ENCODE results near the gene CST4.
"Not testable (repeated sequence)": the region's sequence is repeated elsewhere in the genome, so short reads cannot be mapped to it uniquely, and the experiment has no call there.

CST4 gene, protein sequence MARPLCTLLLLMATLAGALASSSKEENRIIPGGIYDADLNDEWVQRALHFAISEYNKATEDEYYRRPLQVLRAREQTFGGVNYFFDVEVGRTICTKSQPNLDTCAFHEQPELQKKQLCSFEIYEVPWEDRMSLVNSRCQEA

DNA sequence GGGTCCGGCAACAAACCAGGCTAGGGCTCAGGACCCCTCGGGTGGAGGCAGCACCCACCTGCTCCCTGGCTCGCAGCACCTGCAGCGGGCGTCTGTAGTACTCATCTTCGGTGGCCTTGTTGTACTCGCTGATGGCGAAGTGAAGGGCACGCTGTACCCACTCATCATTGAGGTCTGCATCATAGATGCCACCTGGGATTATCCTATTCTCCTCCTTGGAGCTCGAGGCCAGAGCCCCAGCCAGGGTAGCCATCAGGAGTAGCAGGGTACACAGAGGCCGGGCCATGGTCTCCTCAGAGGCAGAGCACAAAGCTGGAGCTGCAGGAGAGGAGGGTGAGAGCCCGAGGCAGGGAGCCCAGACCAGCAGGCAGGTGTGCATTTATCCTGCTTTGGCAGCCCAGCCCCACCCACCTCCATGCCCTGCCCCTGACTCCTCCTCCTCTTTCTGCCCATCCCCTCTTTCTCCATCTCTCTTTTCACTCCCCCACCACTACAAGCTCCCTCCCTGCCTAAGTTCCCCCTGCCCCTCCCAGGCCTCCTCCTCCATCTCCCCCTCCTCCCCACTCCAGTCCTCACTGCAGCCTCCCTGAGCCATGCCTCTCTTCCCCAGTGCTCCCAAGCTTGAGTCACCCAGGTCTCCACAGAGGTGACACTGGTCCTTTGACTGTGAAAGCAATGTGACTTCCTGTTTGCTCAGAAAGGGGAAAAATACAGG, at the start of gene CST4:
CST4 (minus strand) TSS at position 355 of the 715 bp plus-strand sequence; CDS start at position 286, 69 bp downstream.
- DNase-seq (ENCODE audit: low spot score); H3K27ac ChIP-seq; POLR2A ChIA-PET (ENCODE audit: low non-redundant PET): not testable (repeated sequence)
- CTCF ChIA-PET: interaction anchor here (0.6 kb wide), 1 partner anchor 249 kb away, joined by 6 read pairs; no protein-coding TSS in a partner anchor

DNA sequence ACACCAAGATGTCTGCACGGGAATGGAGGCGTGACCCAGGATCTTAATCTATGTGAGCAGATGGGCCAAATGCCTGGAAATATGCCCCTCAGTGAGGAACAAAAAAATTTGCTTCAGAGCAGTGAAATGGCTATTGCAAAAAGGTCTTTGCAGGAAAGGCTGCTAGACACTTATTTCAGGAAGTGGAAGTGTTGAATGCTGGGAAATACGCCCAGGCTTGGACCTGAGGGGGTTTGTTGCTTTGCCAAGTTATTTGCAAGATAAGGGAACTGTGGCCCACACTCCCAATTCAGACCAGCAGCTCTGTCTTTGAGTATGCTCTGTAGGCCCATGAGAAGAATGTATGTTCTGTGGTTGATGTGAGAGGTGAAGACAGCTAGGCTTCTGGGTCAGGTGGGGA, 46.6 kb upstream of the CST4 start:
- CTCF ChIA-PET; DNase-seq (ENCODE audit: low spot score); POLR2A ChIA-PET (ENCODE audit: low non-redundant PET); H3K27ac ChIP-seq: not testable (repeated sequence)

DNA sequence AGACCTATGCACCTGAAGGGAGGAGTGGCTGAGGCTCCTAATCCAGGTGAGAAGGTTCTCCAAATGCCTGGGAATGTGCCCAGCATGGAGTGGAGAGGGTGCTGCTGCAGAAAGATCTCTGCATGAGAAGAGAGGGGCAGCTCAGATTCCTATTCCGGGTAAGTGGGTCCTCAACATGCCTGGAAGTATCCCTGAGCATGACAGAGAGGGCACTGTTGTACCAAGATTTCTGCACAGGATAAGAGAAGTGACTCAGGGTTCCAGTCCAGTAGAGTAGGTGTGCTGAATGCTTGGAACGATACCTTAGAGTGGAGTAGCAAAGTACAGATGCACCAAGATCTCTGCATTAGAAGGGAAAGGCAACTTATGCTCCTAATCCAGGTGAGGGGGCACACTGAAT, 46.1 kb upstream of the CST4 start:
- CTCF ChIA-PET; POLR2A ChIA-PET (ENCODE audit: low non-redundant PET); H3K27ac ChIP-seq; DNase-seq (ENCODE audit: low spot score): not testable (repeated sequence)

DNA sequence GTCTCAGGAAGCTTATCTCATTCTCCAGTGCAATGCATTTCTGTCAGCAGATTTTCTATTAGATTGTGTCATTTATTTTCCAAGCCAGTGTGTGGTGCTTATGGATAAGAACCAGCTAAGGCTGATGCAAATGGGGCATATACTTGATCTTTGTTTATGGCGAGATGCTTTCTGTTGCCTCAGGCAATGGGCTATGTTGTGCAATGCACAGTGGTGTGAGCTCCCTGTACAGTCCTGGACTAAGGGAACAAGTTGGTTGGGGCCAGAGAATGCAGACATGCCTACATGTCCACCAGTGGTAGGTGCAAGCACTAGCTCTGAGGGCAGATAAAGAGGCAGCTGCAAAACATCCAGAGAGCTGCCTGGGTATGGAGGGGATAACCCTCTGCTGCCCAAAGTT, 45.6 kb upstream of the CST4 start:
- CTCF ChIA-PET; H3K27ac ChIP-seq; POLR2A ChIA-PET (ENCODE audit: low non-redundant PET); DNase-seq (ENCODE audit: low spot score): not testable (repeated sequence)

DNA sequence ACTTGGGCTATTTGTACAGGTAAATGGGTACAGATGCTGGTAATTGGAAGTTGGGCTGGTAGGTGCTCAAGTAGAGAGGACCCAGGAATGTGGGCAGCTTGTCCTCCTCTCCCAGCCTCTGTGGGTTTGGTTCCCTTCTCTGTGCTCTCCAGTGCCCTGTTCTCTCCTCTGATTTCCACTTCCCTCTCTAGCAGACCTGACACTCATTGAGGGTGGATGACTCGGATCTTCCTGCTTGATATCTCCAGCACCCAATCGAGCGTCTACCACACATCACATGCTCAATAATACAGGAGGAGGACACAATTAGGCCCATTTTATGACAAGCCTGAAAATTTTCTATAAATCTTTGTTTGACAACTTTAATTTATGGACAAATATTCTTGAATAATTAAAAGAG, 38.2 kb upstream of the CST4 start:
- no peak overlapping the region for H3K27ac ChIP-seq
- TF ChIP-seq, protein P1, sequence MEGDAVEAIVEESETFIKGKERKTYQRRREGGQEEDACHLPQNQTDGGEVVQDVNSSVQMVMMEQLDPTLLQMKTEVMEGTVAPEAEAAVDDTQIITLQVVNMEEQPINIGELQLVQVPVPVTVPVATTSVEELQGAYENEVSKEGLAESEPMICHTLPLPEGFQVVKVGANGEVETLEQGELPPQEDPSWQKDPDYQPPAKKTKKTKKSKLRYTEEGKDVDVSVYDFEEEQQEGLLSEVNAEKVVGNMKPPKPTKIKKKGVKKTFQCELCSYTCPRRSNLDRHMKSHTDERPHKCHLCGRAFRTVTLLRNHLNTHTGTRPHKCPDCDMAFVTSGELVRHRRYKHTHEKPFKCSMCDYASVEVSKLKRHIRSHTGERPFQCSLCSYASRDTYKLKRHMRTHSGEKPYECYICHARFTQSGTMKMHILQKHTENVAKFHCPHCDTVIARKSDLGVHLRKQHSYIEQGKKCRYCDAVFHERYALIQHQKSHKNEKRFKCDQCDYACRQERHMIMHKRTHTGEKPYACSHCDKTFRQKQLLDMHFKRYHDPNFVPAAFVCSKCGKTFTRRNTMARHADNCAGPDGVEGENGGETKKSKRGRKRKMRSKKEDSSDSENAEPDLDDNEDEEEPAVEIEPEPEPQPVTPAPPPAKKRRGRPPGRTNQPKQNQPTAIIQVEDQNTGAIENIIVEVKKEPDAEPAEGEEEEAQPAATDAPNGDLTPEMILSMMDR (conservative IDR thresholded peaks at IDR 0.05; ENCODE audit: low read depth): no peak
- CTCF ChIA-PET: no interaction called here
- POLR2A ChIA-PET (ENCODE audit: low non-redundant PET): no interaction called here
- no peak for DNase-seq (ENCODE audit: low spot score)

DNA sequence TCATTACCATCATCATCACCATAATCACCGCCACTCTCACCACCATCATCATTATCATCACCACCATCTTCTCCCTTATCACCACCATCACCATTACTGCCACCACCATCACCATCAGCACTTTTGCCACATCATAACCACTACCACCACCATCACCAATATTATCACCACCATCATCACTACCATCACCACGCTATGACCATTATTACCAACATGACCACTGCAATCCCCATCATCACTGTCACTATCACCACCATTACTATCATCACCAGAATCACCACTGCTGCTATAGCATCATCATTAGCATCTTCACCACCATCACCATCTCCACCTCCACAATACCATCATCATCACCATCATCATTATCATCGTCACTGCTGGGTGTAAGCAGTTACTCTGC, 36.3 kb upstream of the CST4 start:
- TF ChIP-seq, protein P1 (conservative IDR thresholded peaks at IDR 0.05; ENCODE audit: low read depth): no peak
- ChIA-PET POLR2A (ENCODE audit: low non-redundant PET) (no interaction called here), CTCF (no interaction called here)
- DNase-seq (ENCODE audit: low spot score): no peak
- no peak overlapping the region for H3K27ac ChIP-seq

DNA sequence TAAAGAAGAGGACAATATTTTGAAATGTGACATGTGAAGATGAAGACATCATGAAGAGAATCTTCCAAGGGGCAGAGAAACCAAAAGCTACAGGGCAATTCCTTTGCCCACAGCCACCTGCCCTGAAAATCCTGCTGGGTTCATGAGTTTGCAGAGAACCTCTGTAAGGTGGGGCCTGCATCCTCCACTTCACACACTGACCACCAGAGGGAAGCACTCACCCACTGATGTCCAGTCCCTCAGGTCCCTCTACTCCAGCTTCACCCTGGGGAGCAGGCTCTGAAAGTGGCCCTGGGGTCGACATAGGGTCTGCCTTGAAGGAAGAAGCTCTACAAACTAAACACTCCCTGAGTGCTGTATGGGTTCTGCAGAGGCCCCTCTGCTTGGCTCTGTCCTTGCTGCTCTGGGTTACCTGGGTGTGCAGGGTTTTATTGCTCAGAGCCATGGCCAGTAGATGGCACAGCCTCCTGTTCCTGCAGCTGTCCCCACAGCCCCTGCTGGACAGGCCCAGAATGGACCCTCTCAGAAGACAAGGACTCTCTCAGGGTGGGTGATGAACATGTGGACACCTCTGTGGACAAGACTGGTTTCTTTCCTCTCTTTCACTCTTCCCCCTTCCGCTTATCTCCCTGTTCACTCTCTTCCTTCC, 34.9 kb upstream of the CST4 start:
- CTCF ChIA-PET: interaction anchor here (0.6 kb wide), 1 partner anchor 966 kb away, joined by 3 read pairs; no protein-coding TSS in a partner anchor
- peak; percentile 7 for DNase-seq (ENCODE audit: low spot score)

DNA sequence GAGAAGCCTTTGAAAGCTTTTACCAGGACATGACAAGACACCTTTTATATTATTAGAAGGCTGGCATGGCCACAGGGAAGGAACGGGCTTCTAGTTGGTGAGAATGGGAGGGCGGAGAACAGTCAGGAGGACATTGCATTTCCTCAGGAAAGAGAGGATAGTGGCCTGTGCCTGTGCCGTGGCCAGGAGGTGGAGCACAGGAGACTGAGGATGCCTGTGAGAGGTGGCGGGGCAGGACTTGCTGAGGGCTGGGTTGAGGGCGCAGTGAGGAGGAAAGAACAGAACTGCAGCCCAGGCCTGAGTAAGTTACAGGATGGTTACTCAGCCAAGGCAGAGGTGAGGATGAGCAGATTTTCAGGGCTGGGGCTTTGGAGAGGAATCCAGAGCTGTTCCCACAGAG, 34.0 kb upstream of the CST4 start:
- H3K27ac ChIP-seq; POLR2A ChIA-PET (ENCODE audit: low non-redundant PET); DNase-seq (ENCODE audit: low spot score): not testable (repeated sequence)
- CTCF ChIA-PET: interaction anchor here (0.6 kb wide), 1 partner anchor 1901 kb away, joined by 3 read pairs; no protein-coding TSS in a partner anchor

More for the DNA sequence above, 34.9 kb upstream of the CST4 start:
- H3K27ac ChIP-seq; POLR2A ChIA-PET (ENCODE audit: low non-redundant PET): not testable (repeated sequence)

DNA sequence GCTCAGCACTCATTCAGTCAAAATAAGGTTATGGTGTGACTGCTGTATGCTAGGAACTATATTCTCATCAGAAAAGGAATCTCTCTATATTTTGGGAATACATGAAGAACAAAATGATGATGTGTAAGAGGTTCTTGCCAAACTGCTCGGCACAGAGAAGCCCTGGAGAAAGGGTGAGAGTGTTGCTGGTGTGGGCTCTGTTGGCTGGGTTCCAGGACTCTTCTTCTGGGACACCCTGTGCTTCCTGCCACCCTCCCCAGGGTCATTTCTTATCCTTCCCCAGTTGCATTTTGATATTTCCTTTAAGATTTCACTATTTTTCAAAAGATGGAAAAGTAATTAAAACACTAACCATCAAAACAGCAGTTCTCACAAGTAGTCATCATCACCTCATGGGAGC, 33.1 kb upstream of the CST4 start:
- no peak overlapping the region for H3K27ac ChIP-seq
- ChIA-PET CTCF (no interaction called here), POLR2A (ENCODE audit: low non-redundant PET) (no interaction called here)
- TF ChIP-seq, protein P1 (conservative IDR thresholded peaks at IDR 0.05; ENCODE audit: low read depth): no peak
- no peak for DNase-seq (ENCODE audit: low spot score)

DNA sequence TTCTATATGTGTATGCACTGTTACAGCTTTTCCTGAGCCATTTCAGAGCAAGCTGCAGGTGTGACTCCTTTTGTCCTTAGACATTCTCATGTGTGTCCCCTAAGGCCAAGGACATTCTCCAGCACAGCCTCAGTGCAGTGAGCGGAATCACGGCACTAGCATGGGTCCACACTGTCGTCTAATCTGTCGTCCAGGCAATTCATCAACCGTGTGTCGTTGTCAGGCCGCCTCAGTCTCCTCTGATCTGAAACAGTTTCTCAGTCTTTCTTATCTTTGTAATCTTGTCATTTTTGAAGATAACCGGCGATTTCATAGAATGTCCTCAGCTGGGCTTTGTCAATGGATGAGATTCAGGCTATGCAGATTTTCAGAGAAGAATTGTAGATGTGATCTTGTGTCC, 30.5 kb upstream of the CST4 start:
- POLR2A ChIA-PET (ENCODE audit: low non-redundant PET); CTCF ChIA-PET; DNase-seq (ENCODE audit: low spot score); H3K27ac ChIP-seq: not testable (repeated sequence)

DNA sequence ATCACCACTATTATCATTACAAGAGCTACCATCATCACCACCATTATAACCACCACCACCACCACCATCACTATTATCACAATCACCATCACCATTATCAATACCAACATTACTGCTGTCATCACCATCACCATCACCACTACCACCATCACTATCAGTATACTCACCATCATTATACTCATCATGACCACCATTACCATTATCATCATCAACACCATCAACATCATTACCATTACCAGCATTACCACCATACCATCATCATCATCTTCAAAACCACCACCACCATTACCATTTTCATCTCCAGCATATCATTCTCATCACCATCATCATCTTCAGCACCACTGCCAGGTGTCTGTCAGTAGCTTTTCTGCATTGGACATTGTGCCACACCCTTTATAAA, 22.9 kb upstream of the CST4 start:
- CTCF ChIA-PET; H3K27ac ChIP-seq; DNase-seq (ENCODE audit: low spot score); POLR2A ChIA-PET (ENCODE audit: low non-redundant PET): not testable (repeated sequence)
